ENCODE results near the gene FHIT. TPM values are rescaled to one million over a fixed set of nuclear protein-coding genes. Genes with fewer than 3 reads are reported as not detected.

FHIT gene
- total RNA-seq, 2 donors from 2014 or later, result 6.8 to 12.3 TPM

DNA sequence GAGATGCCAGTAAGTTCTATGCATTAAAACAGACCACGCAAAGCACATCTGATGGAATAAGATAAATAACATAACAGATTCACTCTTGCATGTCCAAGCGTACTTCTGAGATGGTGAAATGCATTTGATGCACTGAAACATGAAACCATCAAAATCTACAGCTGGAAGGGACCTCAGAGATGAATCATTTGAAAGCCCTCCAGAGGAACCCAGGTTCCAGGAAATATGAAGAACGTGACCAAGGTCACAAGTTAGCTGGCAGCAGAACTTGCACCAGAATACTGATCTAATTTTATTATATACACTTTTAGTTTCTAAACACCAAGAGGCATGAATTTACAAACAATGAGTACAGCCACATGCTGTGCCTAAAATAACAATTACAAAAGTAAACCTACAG lies 957.1 kb downstream of the FHIT start:
- Histone ChIP-seq H3K9ac (ENCODE audit: extremely low read depth, low read length, poor library complexity, severe bottlenecking) (no peak overlapping the region), H3K9me3 (ENCODE audit: control insufficient read depth, low read length) (peaks cover 14% of the 10 kb centered on the region), H3K27me3 (ENCODE audit: control insufficient read depth, insufficient read depth, low read length, poor library complexity, severe bottlenecking) (no peaks in the 10 kb centered on the region), H3K27ac (ENCODE audit: low read depth, low read length) (no peak overlapping the region), H3K4me1 (ENCODE audit: control insufficient read depth, insufficient read depth, low read length) (peaks cover 4% of the 10 kb centered on the region), H3K36me3 (ENCODE audit: control insufficient read depth, insufficient read depth, low read length) (no peaks in the 10 kb centered on the region), H3K4me3 (ENCODE audit: low read length) (no peak overlapping the region)
- Mint-ChIP-seq H3K4me1 (peaks cover 12% of the 10 kb centered on the region), H3K4me3 (no peak overlapping the region), H3K36me3 (ENCODE audit: low read depth) (no peaks in the 10 kb centered on the region), H3K27ac (no peak overlapping the region), H3K9me3 (peaks cover 2% of the 10 kb centered on the region), H3K27me3 (ENCODE audit: insufficient read depth) (no peaks in the 10 kb centered on the region)
- TF ChIP-seq, protein P1, sequence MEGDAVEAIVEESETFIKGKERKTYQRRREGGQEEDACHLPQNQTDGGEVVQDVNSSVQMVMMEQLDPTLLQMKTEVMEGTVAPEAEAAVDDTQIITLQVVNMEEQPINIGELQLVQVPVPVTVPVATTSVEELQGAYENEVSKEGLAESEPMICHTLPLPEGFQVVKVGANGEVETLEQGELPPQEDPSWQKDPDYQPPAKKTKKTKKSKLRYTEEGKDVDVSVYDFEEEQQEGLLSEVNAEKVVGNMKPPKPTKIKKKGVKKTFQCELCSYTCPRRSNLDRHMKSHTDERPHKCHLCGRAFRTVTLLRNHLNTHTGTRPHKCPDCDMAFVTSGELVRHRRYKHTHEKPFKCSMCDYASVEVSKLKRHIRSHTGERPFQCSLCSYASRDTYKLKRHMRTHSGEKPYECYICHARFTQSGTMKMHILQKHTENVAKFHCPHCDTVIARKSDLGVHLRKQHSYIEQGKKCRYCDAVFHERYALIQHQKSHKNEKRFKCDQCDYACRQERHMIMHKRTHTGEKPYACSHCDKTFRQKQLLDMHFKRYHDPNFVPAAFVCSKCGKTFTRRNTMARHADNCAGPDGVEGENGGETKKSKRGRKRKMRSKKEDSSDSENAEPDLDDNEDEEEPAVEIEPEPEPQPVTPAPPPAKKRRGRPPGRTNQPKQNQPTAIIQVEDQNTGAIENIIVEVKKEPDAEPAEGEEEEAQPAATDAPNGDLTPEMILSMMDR (conservative IDR thresholded peaks at IDR 0.05), result no peak
- WGBS, 2 experiments (ENCODE audit: insufficient coverage in 1 of 2, insufficient read length in 1 of 2), result 88 to 96% methylated on average over 1 to 3 of the region's 3 CpGs
- no peak for DNase-seq

DNA sequence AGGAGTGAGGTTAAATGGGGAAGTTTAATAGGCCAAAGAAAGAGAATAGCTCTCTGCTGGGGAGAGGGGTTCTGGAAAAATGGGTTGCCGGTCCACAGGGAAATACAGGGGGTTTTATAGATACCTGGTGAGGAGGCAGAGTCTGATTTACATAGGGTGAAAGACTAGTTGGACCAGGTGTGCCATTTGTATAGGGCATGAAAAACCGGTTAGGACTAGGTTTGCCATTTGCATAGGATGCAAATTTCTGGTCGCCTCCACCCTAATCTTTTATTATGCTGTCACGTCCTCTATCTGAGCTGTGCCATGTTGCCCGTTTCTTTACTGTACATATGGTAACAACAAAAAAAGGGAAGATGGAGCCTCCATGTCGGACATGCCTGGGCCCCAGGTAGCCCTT lies 960.1 kb downstream of the FHIT start:
- Histone ChIP-seq H3K27me3 (ENCODE audit: control insufficient read depth, insufficient read depth, low read length, poor library complexity, severe bottlenecking) (no peaks in the 10 kb centered on the region), H3K36me3 (ENCODE audit: control insufficient read depth, insufficient read depth, low read length) (no peaks in the 10 kb centered on the region), H3K4me3 (ENCODE audit: low read length) (no peak overlapping the region), H3K9ac (ENCODE audit: extremely low read depth, low read length, poor library complexity, severe bottlenecking) (no peak overlapping the region), H3K4me1 (ENCODE audit: control insufficient read depth, insufficient read depth, low read length) (peaks cover 4% of the 10 kb centered on the region), H3K9me3 (ENCODE audit: control insufficient read depth, low read length) (peaks cover 14% of the 10 kb centered on the region), H3K27ac (ENCODE audit: low read depth, low read length) (no peak overlapping the region)
- H3K36me3 Mint-ChIP-seq (ENCODE audit: low read depth), result no peaks in the 10 kb centered on the region
- no peak for DNase-seq
- TF ChIP-seq, protein P1 (conservative IDR thresholded peaks at IDR 0.05), result no peak
- H3K4me1 Mint-ChIP-seq, result peaks cover 12% of the 10 kb centered on the region
- WGBS, 2 experiments (ENCODE audit: insufficient coverage in 1 of 2, insufficient read length in 1 of 2), result 95 to 100% methylated on average over 3 to 6 of the region's 6 CpGs
- peaks cover 2% of the 10 kb centered on the region for H3K9me3 Mint-ChIP-seq
- no peaks in the 10 kb centered on the region for H3K27me3 Mint-ChIP-seq (ENCODE audit: insufficient read depth)
- H3K27ac Mint-ChIP-seq, result no peak overlapping the region
- no peak overlapping the region for H3K4me3 Mint-ChIP-seq

DNA sequence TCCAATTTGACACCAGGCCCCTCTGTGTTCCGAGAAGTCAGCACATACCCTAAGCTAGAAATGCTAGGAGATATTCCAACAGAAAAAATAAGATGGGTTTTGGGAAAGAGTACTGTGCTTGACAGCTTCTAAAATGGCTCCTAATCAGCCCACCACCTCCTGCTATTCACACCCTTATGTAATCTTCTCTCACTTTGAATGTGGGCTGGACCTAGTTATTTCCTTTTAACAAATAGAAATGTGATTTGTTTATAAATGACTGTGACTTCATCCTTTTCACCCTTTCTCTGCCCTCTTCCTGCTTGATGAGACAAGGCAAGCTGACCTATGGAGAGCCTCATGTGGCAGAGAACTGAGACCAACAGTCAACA lies 961.1 kb downstream of the FHIT start:
- Mint-ChIP-seq H3K4me1 (peaks cover 12% of the 10 kb centered on the region), H3K9me3 (peaks cover 2% of the 10 kb centered on the region), H3K27ac (no peak overlapping the region), H3K4me3 (no peak overlapping the region), H3K27me3 (ENCODE audit: insufficient read depth) (no peaks in the 10 kb centered on the region), H3K36me3 (ENCODE audit: low read depth) (no peaks in the 10 kb centered on the region)
- 93 to 100% methylated on average over 1 of the region's 1 CpG for WGBS, 2 experiments (ENCODE audit: insufficient coverage in 1 of 2, insufficient read length in 1 of 2)
- Histone ChIP-seq H3K27me3 (ENCODE audit: control insufficient read depth, insufficient read depth, low read length, poor library complexity, severe bottlenecking) (no peaks in the 10 kb centered on the region), H3K27ac (ENCODE audit: low read depth, low read length) (no peak overlapping the region), H3K9ac (ENCODE audit: extremely low read depth, low read length, poor library complexity, severe bottlenecking) (no peak overlapping the region), H3K4me3 (ENCODE audit: low read length) (peak overlapping the region; percentile 3), H3K9me3 (ENCODE audit: control insufficient read depth, low read length) (peaks cover 14% of the 10 kb centered on the region), H3K36me3 (ENCODE audit: control insufficient read depth, insufficient read depth, low read length) (no peaks in the 10 kb centered on the region), H3K4me1 (ENCODE audit: control insufficient read depth, insufficient read depth, low read length) (peaks cover 4% of the 10 kb centered on the region)
- TF ChIP-seq, protein P1 (conservative IDR thresholded peaks at IDR 0.05), result no peak
- DNase-seq, result no peak
